Measurements from ENCODE around the gene DNAJC16. TPM values are rescaled to one million over a fixed set of nuclear protein-coding genes. Genes with fewer than 3 reads are reported as not detected.

The DNAJC16 gene
- total RNA-seq, 4 donors from 2014 or later: 10.2 to 18.7 (median 13.8) TPM

- 67 to 68% methylated on average over 2 of the region's 13 CpGs for WGBS, 2 donors (ENCODE audit: low coverage in 1 of 2)
- Histone ChIP-seq H3K4me1 (peaks cover 0 to 51% (median 0%) of the 10 kb centered on the region in 3 donors), H3K4me3 (no peak overlapping the region), H3K9me3 (no peaks in the 10 kb centered on the region), H3K36me3 (peaks cover 0 to 31% of the 10 kb centered on the region in 2 donors), H3K27ac (no peak overlapping the region), H3K27me3 (no peaks in the 10 kb centered on the region)
- no peak for ATAC-seq
- TF ChIP-seq POLR2AphosphoS5 (IDR thresholded peaks at IDR 0.05): no peak
- TF ChIP-seq EP300 (IDR thresholded peaks at IDR 0.05): no peak
- no peak for TF ChIP-seq CTCF (IDR thresholded peaks at IDR 0.05)
- no peak for TF ChIP-seq POLR2A (IDR thresholded peaks at IDR 0.05)
Measured at GRCh38 chr1:15625056-15625917, 98.6 kb downstream of the DNAJC16 start.

Small RNAs within 50 kb of the gene (small RNA-seq; reads per million reads assigned to genes)
- gene CD24P1 (0 reads per million in 4 donors), gene RNU7-179P (0 reads per million in 4 donors), gene SCARNA21B (0 reads per million in 4 donors)

Other genes starting within 250 kb of the DNAJC16 start
- 10 to 100 TPM; 26.3 to 60.7 (median 53.7) TPM for gene EFHD2, start 117.0 kb upstream of the DNAJC16 start, total RNA-seq
- not detected for gene CTRC, start 88.4 kb upstream of the DNAJC16 start, total RNA-seq
- not detected for gene CELA2A, start 70.1 kb upstream of the DNAJC16 start, total RNA-seq
- gene CELA2B, start 50.7 kb upstream of the DNAJC16 start, total RNA-seq: not detected
- 10 to 100 TPM; 11.0 to 22.5 (median 14.3) TPM for gene CASP9, start 2.6 kb upstream of the DNAJC16 start, total RNA-seq
- gene AGMAT, start 58.2 kb downstream of the DNAJC16 start, total RNA-seq: not detected
- gene DDI2, start 90.6 kb downstream of the DNAJC16 start, total RNA-seq: 10 to 100 TPM; 14.3 to 37.2 (median 16.5) TPM
- 10 to 100 TPM; 32.1 to 65.2 (median 41.8) TPM for gene PLEKHM2, start 157.5 kb downstream of the DNAJC16 start, total RNA-seq
- 1 to 10 TPM in 2 of 4 donors, under 1 TPM in 2; 0.10 to 2.0 (median 1.1) TPM for gene SLC25A34, start 209.4 kb downstream of the DNAJC16 start, total RNA-seq
- not detected for gene TMEM82, start 215.7 kb downstream of the DNAJC16 start, total RNA-seq
- 100 to 1,000 TPM in 1 of 4 donors, 10 to 100 TPM in 3; 40.4 to 106 (median 47.0) TPM for gene FBLIM1, start 231.9 kb downstream of the DNAJC16 start, total RNA-seq